ENCODE measurements around the gene ELMOD1.

The ELMOD1 gene

GRCh38 chr11:107598225-107599139 is 7.5 kb downstream of the ELMOD1 start:
- TF ChIP-seq, protein P1, sequence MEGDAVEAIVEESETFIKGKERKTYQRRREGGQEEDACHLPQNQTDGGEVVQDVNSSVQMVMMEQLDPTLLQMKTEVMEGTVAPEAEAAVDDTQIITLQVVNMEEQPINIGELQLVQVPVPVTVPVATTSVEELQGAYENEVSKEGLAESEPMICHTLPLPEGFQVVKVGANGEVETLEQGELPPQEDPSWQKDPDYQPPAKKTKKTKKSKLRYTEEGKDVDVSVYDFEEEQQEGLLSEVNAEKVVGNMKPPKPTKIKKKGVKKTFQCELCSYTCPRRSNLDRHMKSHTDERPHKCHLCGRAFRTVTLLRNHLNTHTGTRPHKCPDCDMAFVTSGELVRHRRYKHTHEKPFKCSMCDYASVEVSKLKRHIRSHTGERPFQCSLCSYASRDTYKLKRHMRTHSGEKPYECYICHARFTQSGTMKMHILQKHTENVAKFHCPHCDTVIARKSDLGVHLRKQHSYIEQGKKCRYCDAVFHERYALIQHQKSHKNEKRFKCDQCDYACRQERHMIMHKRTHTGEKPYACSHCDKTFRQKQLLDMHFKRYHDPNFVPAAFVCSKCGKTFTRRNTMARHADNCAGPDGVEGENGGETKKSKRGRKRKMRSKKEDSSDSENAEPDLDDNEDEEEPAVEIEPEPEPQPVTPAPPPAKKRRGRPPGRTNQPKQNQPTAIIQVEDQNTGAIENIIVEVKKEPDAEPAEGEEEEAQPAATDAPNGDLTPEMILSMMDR (IDR thresholded peaks at IDR 0.05; ENCODE audit: extremely low read depth, missing control alignments): peak; percentile 22
- DNase-seq (ENCODE audit: low spot score): peak; percentile 45

DNA sequence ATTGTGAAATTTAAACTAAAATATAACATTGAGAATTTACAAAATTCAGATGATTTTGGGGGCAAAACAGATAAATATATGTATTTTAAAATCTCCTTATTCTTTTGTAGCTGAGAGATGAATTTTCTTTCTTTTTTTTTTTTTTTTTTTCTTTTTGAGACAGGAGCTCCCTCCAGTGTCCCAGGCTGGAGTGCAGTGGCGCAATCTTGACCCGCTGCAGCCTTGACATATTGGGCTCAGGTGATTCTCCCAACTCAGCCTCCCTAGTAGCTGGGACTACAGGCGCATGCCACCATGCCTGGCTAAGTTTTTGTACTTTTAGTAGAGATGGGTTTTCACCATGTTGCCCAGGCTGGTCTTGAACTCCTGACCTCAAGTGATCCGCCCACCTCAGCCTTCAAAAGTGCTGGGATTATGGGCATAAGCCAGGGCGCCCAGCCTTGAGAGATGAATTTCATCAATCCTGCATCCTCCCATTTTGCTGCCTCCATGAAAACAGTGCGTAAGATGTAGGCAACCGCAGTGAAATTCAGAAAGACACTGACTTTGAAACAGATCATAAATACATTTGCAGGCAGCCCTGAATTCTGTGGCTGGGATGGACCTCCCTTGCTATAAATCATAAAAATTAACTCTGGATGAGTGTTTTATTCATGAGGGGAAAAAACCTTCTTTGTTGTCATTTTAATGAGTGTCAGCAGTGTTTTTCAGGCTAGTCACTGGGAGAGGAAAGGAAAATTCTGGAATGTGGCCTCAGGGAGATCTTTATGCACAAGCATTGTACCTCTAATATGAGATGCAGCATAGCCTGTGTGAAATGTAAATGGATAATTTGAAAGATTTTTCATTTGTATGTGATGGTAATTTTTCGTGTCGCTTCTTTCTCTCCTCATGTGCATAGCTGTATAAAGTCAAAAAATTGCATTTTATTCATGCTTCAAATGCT is 14.4 kb downstream of the ELMOD1 start:
- TF ChIP-seq, protein P1 (IDR thresholded peaks at IDR 0.05; ENCODE audit: extremely low read depth, missing control alignments): no peak
- DNase-seq (ENCODE audit: low spot score): no peak

DNA sequence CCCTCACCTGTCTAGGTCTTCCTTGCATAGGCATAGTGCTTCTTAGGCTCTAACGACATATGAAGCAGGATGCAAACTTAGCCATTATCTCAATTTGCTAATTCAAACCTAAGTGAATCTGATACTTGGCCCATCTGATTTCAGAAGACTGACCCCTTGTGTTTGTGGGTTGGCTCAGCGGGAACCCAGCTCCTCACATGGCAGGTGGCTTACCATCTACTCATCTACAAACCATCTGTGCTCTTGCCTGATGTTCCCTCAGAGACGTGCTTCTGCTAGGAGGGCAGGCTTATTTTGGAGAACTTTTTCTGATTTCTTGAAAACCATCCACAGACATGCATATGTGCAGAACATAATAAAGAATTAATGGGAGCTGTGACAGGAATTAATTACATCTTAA is 15.2 kb downstream of the ELMOD1 start:
- no peak for DNase-seq (ENCODE audit: low spot score)

DNA sequence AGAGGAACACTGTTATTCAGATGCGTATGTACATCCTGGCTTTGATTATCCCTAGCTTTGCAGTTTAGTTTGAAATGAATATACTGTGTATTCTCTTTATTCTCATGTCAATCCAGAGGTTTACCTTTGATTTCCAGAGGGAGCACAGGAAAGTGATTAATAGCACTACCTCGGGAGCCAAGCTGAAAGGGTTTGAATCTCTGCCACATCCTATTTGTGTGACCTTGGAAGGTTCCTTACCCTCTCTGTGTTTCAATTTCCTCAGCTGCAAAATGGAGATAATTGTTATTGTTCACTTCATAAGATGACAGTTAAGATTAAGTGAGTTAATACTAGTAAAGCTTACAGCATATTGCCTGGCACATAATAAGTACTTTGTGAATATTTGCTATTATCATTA is 17.9 kb downstream of the ELMOD1 start:
- DNase-seq (ENCODE audit: low spot score): no peak
- TF ChIP-seq, protein P1 (IDR thresholded peaks at IDR 0.05; ENCODE audit: extremely low read depth, missing control alignments): no peak

More for the DNA sequence above, 15.2 kb downstream of the ELMOD1 start:
- TF ChIP-seq, protein P1 (IDR thresholded peaks at IDR 0.05; ENCODE audit: extremely low read depth, missing control alignments): no peak

DNA sequence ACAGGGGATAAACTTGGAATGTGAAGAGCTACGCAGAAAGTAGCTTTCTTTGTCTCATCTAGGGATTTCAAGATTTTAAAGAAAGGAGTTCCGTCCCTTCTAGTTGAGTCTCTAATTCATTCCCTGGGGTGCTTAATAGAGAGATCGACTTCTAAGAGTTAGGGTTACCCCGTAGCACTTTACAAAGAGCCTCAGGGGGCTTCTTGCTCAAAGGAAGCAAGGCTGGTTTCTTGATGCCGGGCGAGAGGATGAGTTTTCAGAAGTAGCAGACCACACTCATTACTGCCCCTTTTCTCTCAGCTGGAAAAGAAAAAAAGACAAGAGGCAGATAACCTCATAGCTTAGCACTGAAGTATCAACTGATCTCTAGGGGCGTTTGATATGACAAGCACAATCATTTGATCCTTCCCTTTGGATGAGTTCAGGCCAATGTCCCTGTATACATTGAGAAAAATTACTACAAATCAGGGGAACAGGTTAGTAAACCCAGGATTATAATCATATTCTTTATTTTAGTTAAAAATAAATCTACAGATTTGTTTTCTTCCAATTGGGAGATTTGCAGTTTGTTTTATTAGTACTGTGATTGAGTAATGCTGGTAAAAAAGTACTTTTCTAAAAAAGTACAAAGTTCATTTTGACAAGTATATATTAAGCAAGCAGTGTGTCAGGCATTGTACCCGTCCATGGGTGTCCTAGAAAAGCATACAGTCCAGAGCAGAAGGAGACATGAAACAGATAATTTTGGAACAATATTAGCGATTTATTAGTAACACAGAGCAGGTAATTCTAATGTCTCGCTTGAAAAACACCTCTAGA is 18.7 kb downstream of the ELMOD1 start:
- TF ChIP-seq, protein P1 (IDR thresholded peaks at IDR 0.05; ENCODE audit: extremely low read depth, missing control alignments): no peak
- DNase-seq (ENCODE audit: low spot score): no peak

GRCh38 chr11:107612445-107612844 is 21.5 kb downstream of the ELMOD1 start:
- DNase-seq (ENCODE audit: low spot score): no peak
- TF ChIP-seq, protein P1 (IDR thresholded peaks at IDR 0.05; ENCODE audit: extremely low read depth, missing control alignments): no peak
